GM18519 (cell line): ENCODE measurements around the gene PGPEP1.
"Not testable (repeated sequence)": the region's sequence is repeated elsewhere in the genome, so short reads cannot be mapped to it uniquely, and the experiment has no call there.

Experiments used
- ATAC-seq: cut with Tn5 transposase; IDR thresholded peaks from one replicate; pipeline ENCODE4 v1.9.1; 2021; ENCODE audit warnings: mild to moderate bottlenecking, moderate library complexity; ENCODE audit not compliant: unreplicated experiment, low FRiP score

The PGPEP1 gene

GRCh38 chr19:18330868-18331267 lies 9.5 kb upstream of the PGPEP1 start:
- no peak for ATAC-seq

GRCh38 chr19:18332917-18333530 lies 7.4 kb upstream of the PGPEP1 start:
- no peak for ATAC-seq

GRCh38 chr19:18333680-18334079 lies 6.7 kb upstream of the PGPEP1 start:
- ATAC-seq: no peak

GRCh38 chr19:18336121-18336520 lies 4.3 kb upstream of the PGPEP1 start:
- ATAC-seq: no peak

GRCh38 chr19:18338541-18338940 lies 1.9 kb upstream of the PGPEP1 start:
- ATAC-seq: no peak

GRCh38 chr19:18339723-18340122 lies 675 bp upstream of the PGPEP1 start:
- no peak for ATAC-seq

GRCh38 chr19:18340990-18341868 lies 831 bp downstream of the PGPEP1 start:
- ATAC-seq: no peak

- ATAC-seq: no peak
These were observed 1.8 kb downstream of the PGPEP1 start for GRCh38 chr19:18342090-18342632.

- no peak for ATAC-seq
These were observed 4.2 kb downstream of the PGPEP1 start for GRCh38 chr19:18344582-18344950.

GRCh38 chr19:18345296-18345695 lies 4.9 kb downstream of the PGPEP1 start:
- no peak for ATAC-seq

- ATAC-seq: no peak
These were observed 5.7 kb downstream of the PGPEP1 start for GRCh38 chr19:18346091-18346490.

GRCh38 chr19:18348171-18348570 lies 7.8 kb downstream of the PGPEP1 start:
- no peak for ATAC-seq

- ATAC-seq: not testable (repeated sequence)
These were observed 8.5 kb downstream of the PGPEP1 start for GRCh38 chr19:18348818-18349339.

GRCh38 chr19:18349524-18350128 lies 9.2 kb downstream of the PGPEP1 start:
- ATAC-seq: no peak

- no peak for ATAC-seq
These were observed 10.1 kb downstream of the PGPEP1 start for GRCh38 chr19:18350490-18350889.

- ATAC-seq: no peak
These were observed 11.1 kb downstream of the PGPEP1 start for GRCh38 chr19:18351544-18351943.

GRCh38 chr19:18353378-18354005 lies 13.1 kb downstream of the PGPEP1 start:
- ATAC-seq: no peak

GRCh38 chr19:18354743-18355142 lies 14.3 kb downstream of the PGPEP1 start:
- ATAC-seq: not testable (repeated sequence)

- ATAC-seq: no peak
These were observed 16.6 kb downstream of the PGPEP1 start for GRCh38 chr19:18357041-18357440.

GRCh38 chr19:18361646-18362045 lies 21.2 kb downstream of the PGPEP1 start:
- ATAC-seq: no peak
